LNCAP (cell line): ENCODE measurements around the gene CGB5.
"Not testable (repeated sequence)": the region's sequence is repeated elsewhere in the genome, so short reads cannot be mapped to it uniquely, and the experiment has no call there.

Source experiments
- CTCF ChIP-seq: fragments of 450-650 bp; IDR thresholded peaks from 2 replicates; pipeline ENCODE4 v1.5.1; 2017; ENCODE audit warnings: mild to moderate bottlenecking

CGB5 gene

GRCh38 chr19:49043548-49043947, at the start of gene CGB5:
CGB5 (plus strand) TSS chr19:49043848; CDS start chr19:49044210, 362 bp downstream.
- not testable (repeated sequence) for TF ChIP-seq CTCF

- TF ChIP-seq CTCF: no peak
Measured at GRCh38 chr19:48994035-48994386, 49.6 kb upstream of the CGB5 start.

- peak; percentile 29; the same call in 1 of the 2 replicates for TF ChIP-seq CTCF
Measured at GRCh38 chr19:48997972-48998371, 45.7 kb upstream of the CGB5 start.

GRCh38 chr19:48999481-49000325, 43.9 kb upstream of the CGB5 start:
- TF ChIP-seq CTCF: peak; percentile 32; the same call in 1 of the 2 replicates

- no peak for TF ChIP-seq CTCF
Measured at GRCh38 chr19:49004133-49004532, 39.5 kb upstream of the CGB5 start.

GRCh38 chr19:49004964-49005614, 38.6 kb upstream of the CGB5 start:
- no peak for TF ChIP-seq CTCF

- no peak for TF ChIP-seq CTCF
Measured at GRCh38 chr19:49006905-49007304, 36.7 kb upstream of the CGB5 start.
